GM23338 (cell line): ENCODE results near the gene SLC30A3. TPM values are rescaled to one million over a fixed set of nuclear protein-coding genes. Genes with fewer than 3 reads are reported as not detected.

ENCODE experiments used
- ATAC-seq: fragments of 200-7000 bp; cut with Tn5 transposase; 3 replicates; pipeline ENCODE4 v1.9.1; 2020
- DNase-seq: peaks from one replicate; pipeline ENCODE4 v3.0.0-alpha.2; 2015; ENCODE audit warnings: low spot score
- H2AFZ ChIP-seq: fragments of 200-600 bp; sonication (generic); 2 replicates; pipeline ENCODE4 v1.8.0; 2016; ENCODE audit warnings: antibody characterized with exemption, mild to moderate bottlenecking, moderate library complexity
- H3F3A ChIP-seq: fragments of 200-600 bp; sonication (generic); replicated peaks from 2 replicates; pipeline ENCODE4 v1.8.0; 2017; ENCODE audit warnings: antibody characterized with exemption, mixed run types, low read depth
- H3K27ac ChIP-seq: fragments of 200-600 bp; sonication (generic); 2 replicates; pipeline ENCODE4 v1.6.1; 2016; ENCODE audit warnings: low read depth
- H3K27me3 ChIP-seq: fragments of 200-600 bp; sonication (generic); 2 replicates; pipeline ENCODE4 v1.8.0; 2016; ENCODE audit warnings: mild to moderate bottlenecking, mixed run types, moderate library complexity; ENCODE audit not compliant: insufficient read depth
- H3K36me3 ChIP-seq: fragments of 200-600 bp; sonication (generic); 2 replicates; pipeline ENCODE4 v1.8.0; 2016; ENCODE audit warnings: mild to moderate bottlenecking; ENCODE audit not compliant: insufficient read depth
- H3K4me1 ChIP-seq: fragments of 200-600 bp; sonication (generic); 2 replicates; pipeline ENCODE4 v1.8.0; 2016; ENCODE audit warnings: mild to moderate bottlenecking, moderate library complexity; ENCODE audit not compliant: insufficient read depth
- H3K4me2 ChIP-seq: fragments of 200-600 bp; sonication (generic); 2 replicates; pipeline ENCODE4 v1.7.1; 2017; ENCODE audit warnings: mixed run types
- H3K4me3 ChIP-seq: fragments of 200-600 bp; sonication (generic); 2 replicates; pipeline ENCODE4 v1.6.1; 2016; ENCODE audit warnings: mixed run types
- H3K79me2 ChIP-seq: fragments of 200-600 bp; sonication (generic); replicated peaks from 2 replicates; pipeline ENCODE4 v1.8.0; 2017; ENCODE audit warnings: mild to moderate bottlenecking; ENCODE audit not compliant: insufficient read depth
- H3K9me2 ChIP-seq: fragments of 200-600 bp; sonication (generic); 2 replicates; pipeline ENCODE4 v1.8.0; 2017; ENCODE audit not compliant: insufficient read depth
- H4K20me1 ChIP-seq: fragments of 200-600 bp; sonication (generic); replicated peaks from 2 replicates; pipeline ENCODE4 v1.8.0; 2017; ENCODE audit warnings: mild to moderate bottlenecking; ENCODE audit not compliant: insufficient read depth
- H3K27ac Mint-ChIP-seq: 2 replicates; pipeline ENCODE4 v1.8.0; 2020; ENCODE audit warnings: inconsistent platforms, mild to moderate bottlenecking, moderate library complexity, mixed read lengths
- H3K27me3 Mint-ChIP-seq: 3 replicates; pipeline ENCODE4 v1.8.0; 2022; ENCODE audit warnings: low read depth, mild to moderate bottlenecking, moderate library complexity, mixed read lengths, inconsistent platforms; ENCODE audit not compliant: insufficient read depth, poor library complexity
- H3K36me3 Mint-ChIP-seq: 3 replicates; pipeline ENCODE4 v1.8.0; 2021; ENCODE audit warnings: low read depth, mild to moderate bottlenecking, inconsistent platforms, moderate library complexity, mixed read lengths
- H3K4me1 Mint-ChIP-seq: 3 replicates; pipeline ENCODE4 v1.8.0; 2020; ENCODE audit warnings: mild to moderate bottlenecking, inconsistent platforms, mixed read lengths
- H3K4me3 Mint-ChIP-seq: 3 replicates; pipeline ENCODE4 v1.8.0; 2021; ENCODE audit warnings: moderate library complexity, mild to moderate bottlenecking, inconsistent platforms, mixed read lengths
- H3K9me3 Mint-ChIP-seq: 3 replicates; pipeline ENCODE4 v1.8.0; 2020; ENCODE audit warnings: moderate library complexity, mild to moderate bottlenecking, inconsistent platforms, mixed read lengths
- EZH2 ChIP-seq: fragments of 200-600 bp; sonication (generic); IDR thresholded peaks from one replicate; pipeline ENCODE4 v1.8.0; 2017; ENCODE audit warnings: antibody characterized with exemption, mild to moderate bottlenecking, low read depth; ENCODE audit not compliant: unreplicated experiment
- EZH2phosphoT487 ChIP-seq: fragments of 200-600 bp; sonication (generic); IDR thresholded peaks from one replicate; pipeline ENCODE4 v1.8.1; 2018; ENCODE audit warnings: antibody characterized with exemption; ENCODE audit not compliant: unreplicated experiment
- JUNB ChIP-seq: IDR thresholded peaks from one replicate; pipeline ENCODE4 v1.6.1; 2016; ENCODE audit warnings: antibody characterized with exemption; ENCODE audit not compliant: unreplicated experiment
- POLR2AphosphoS5 ChIP-seq: IDR thresholded peaks from 2 replicates; pipeline ENCODE4 v1.6.1; 2016; ENCODE audit warnings: antibody characterized with exemption, low read depth
- STAT1 ChIP-seq: IDR thresholded peaks from one replicate; pipeline ENCODE4 v1.6.1; 2016; ENCODE audit warnings: antibody characterized with exemption; ENCODE audit not compliant: unreplicated experiment
- ZNF114 ChIP-seq: fragments of 250-450 bp; sonication (Bioruptor Pico); IDR thresholded peaks from 2 replicates; pipeline ENCODE4 v1.5.0; 2020; ENCODE audit warnings: mild to moderate bottlenecking, moderate library complexity
- polyA plus RNA-seq: library from polyadenylated mRNA; unstranded; fragments of >200 nt; fragmentation: Nextera tagmentation; extraction: Ambion mirVana; gene quantifications from 2 replicates; pipeline ENCODE4 v1.2.1, GENCODE V29; 2016
- total RNA-seq: library from RNA; depleted of rRNA; stranded (reverse); fragments of >200 nt; shearing (Covaris generic); gene quantifications from 2 replicates; pipeline ENCODE4 v1.2.3, GENCODE V29; 2014
- TF ChIP-seq, protein P1 (sequence below): IDR thresholded peaks from one replicate; pipeline ENCODE4 v1.6.1; 2018; ENCODE audit warnings: antibody characterized with exemption; ENCODE audit not compliant: unreplicated experiment
- TF ChIP-seq, protein P2 (sequence below): fragments of 250-450 bp; sonication (Bioruptor Pico); IDR thresholded peaks from 2 replicates; pipeline ENCODE4 v1.5.0; 2020; ENCODE audit warnings: mild to moderate bottlenecking, moderate library complexity
- TF ChIP-seq, protein P3 (sequence below), 2 experiments: fragments of 200-600 bp in 1 of 2; sonication (generic) in 1 of 2; conservative IDR thresholded peaks; 2 replicates each; pipeline versions ENCODE4 v1.5.1 to v1.6.1; 2016 to 2017; ENCODE audit warnings: antibody characterized with exemption in 2 of 2, low read depth in 2 of 2, mild to moderate bottlenecking in 2 of 2, moderate library complexity in 1 of 2
- TF ChIP-seq, protein P4 (sequence below): IDR thresholded peaks from 2 replicates; pipeline ENCODE4 v1.6.1; 2016; ENCODE audit warnings: antibody characterized with exemption

Gene SLC30A3
- total and polyA plus RNA-seq, 2 experiments from 2014 or later: 4.1 to 8.3 TPM

DNA sequence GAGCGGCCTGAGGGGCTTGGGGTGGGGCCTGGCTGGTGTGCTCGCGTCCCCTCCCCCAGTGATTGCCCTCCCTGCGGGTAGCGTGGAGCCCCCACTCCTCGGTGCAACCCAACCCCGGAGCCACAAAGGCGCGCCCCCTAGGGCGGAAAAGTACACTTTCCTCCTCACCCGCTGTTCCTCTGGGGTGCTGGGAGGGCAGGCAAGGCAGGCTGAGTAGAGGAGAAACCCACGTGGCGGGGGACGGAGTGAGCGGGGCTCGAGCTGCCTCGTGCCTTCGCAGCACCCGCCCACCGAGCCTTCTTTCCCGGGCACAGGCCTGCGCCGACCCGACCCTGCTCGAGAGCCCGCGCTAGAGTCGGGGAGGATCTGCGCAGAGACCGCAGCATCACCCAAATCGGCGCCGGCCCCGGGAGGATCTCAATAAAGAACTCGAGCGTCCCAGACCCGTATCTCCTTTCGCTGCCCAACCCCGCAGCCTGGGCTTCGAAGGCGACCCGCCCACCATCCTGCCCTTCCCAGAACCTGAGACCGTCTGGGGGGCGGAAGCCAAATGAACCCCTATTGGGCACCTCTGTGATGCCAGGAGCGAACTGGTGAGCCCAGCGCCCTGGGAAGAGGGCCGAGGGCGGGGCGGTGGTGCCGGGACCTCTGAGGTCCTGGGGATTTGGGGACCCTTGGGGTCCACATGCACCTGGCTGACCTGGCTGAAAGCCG, 43.9 kb upstream of the SLC30A3 start:
- H3K4me2 ChIP-seq: peak overlapping the region; percentile 84
- no peak for TF ChIP-seq JUNB
- no peak for TF ChIP-seq STAT1
- TF ChIP-seq, protein P1, sequence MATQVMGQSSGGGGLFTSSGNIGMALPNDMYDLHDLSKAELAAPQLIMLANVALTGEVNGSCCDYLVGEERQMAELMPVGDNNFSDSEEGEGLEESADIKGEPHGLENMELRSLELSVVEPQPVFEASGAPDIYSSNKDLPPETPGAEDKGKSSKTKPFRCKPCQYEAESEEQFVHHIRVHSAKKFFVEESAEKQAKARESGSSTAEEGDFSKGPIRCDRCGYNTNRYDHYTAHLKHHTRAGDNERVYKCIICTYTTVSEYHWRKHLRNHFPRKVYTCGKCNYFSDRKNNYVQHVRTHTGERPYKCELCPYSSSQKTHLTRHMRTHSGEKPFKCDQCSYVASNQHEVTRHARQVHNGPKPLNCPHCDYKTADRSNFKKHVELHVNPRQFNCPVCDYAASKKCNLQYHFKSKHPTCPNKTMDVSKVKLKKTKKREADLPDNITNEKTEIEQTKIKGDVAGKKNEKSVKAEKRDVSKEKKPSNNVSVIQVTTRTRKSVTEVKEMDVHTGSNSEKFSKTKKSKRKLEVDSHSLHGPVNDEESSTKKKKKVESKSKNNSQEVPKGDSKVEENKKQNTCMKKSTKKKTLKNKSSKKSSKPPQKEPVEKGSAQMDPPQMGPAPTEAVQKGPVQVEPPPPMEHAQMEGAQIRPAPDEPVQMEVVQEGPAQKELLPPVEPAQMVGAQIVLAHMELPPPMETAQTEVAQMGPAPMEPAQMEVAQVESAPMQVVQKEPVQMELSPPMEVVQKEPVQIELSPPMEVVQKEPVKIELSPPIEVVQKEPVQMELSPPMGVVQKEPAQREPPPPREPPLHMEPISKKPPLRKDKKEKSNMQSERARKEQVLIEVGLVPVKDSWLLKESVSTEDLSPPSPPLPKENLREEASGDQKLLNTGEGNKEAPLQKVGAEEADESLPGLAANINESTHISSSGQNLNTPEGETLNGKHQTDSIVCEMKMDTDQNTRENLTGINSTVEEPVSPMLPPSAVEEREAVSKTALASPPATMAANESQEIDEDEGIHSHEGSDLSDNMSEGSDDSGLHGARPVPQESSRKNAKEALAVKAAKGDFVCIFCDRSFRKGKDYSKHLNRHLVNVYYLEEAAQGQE: no peak
- TF ChIP-seq, protein P2, sequence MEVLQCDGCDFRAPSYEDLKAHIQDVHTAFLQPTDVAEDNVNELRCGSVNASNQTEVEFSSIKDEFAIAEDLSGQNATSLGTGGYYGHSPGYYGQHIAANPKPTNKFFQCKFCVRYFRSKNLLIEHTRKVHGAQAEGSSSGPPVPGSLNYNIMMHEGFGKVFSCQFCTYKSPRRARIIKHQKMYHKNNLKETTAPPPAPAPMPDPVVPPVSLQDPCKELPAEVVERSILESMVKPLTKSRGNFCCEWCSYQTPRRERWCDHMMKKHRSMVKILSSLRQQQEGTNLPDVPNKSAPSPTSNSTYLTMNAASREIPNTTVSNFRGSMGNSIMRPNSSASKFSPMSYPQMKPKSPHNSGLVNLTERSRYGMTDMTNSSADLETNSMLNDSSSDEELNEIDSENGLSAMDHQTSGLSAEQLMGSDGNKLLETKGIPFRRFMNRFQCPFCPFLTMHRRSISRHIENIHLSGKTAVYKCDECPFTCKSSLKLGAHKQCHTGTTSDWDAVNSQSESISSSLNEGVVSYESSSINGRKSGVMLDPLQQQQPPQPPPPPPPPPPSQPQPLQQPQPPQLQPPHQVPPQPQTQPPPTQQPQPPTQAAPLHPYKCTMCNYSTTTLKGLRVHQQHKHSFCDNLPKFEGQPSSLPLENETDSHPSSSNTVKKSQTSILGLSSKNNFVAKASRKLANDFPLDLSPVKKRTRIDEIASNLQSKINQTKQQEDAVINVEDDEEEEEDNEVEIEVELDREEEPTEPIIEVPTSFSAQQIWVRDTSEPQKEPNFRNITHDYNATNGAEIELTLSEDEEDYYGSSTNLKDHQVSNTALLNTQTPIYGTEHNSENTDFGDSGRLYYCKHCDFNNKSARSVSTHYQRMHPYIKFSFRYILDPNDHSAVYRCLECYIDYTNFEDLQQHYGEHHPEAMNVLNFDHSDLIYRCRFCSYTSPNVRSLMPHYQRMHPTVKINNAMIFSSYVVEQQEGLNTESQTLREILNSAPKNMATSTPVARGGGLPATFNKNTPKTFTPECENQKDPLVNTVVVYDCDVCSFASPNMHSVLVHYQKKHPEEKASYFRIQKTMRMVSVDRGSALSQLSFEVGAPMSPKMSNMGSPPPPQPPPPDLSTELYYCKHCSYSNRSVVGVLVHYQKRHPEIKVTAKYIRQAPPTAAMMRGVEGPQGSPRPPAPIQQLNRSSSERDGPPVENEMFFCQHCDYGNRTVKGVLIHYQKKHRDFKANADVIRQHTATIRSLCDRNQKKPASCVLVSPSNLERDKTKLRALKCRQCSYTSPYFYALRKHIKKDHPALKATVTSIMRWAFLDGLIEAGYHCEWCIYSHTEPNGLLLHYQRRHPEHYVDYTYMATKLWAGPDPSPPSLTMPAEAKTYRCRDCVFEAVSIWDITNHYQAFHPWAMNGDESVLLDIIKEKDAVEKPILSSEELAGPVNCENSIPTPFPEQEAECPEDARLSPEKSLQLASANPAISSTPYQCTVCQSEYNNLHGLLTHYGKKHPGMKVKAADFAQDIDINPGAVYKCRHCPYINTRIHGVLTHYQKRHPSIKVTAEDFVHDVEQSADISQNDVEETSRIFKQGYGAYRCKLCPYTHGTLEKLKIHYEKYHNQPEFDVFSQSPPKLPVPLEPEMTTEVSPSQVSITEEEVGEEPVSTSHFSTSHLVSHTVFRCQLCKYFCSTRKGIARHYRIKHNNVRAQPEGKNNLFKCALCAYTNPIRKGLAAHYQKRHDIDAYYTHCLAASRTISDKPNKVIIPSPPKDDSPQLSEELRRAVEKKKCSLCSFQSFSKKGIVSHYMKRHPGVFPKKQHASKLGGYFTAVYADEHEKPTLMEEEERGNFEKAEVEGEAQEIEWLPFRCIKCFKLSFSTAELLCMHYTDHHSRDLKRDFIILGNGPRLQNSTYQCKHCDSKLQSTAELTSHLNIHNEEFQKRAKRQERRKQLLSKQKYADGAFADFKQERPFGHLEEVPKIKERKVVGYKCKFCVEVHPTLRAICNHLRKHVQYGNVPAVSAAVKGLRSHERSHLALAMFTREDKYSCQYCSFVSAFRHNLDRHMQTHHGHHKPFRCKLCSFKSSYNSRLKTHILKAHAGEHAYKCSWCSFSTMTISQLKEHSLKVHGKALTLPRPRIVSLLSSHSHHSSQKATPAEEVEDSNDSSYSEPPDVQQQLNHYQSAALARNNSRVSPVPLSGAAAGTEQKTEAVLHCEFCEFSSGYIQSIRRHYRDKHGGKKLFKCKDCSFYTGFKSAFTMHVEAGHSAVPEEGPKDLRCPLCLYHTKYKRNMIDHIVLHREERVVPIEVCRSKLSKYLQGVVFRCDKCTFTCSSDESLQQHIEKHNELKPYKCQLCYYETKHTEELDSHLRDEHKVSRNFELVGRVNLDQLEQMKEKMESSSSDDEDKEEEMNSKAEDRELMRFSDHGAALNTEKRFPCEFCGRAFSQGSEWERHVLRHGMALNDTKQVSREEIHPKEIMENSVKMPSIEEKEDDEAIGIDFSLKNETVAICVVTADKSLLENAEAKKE (CRISPR knock-in tag): no peak
- peak; percentile 40 for TF ChIP-seq EZH2
- TF ChIP-seq, protein P3, sequence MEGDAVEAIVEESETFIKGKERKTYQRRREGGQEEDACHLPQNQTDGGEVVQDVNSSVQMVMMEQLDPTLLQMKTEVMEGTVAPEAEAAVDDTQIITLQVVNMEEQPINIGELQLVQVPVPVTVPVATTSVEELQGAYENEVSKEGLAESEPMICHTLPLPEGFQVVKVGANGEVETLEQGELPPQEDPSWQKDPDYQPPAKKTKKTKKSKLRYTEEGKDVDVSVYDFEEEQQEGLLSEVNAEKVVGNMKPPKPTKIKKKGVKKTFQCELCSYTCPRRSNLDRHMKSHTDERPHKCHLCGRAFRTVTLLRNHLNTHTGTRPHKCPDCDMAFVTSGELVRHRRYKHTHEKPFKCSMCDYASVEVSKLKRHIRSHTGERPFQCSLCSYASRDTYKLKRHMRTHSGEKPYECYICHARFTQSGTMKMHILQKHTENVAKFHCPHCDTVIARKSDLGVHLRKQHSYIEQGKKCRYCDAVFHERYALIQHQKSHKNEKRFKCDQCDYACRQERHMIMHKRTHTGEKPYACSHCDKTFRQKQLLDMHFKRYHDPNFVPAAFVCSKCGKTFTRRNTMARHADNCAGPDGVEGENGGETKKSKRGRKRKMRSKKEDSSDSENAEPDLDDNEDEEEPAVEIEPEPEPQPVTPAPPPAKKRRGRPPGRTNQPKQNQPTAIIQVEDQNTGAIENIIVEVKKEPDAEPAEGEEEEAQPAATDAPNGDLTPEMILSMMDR (conservative IDR thresholded peaks at IDR 0.05; ENCODE audit: low read depth in 2 of 2): peak; percentile 25 to 32; a peak in 3 of 4 replicates
- no peak for TF ChIP-seq ZNF114 (CRISPR knock-in tag)
- TF ChIP-seq EZH2phosphoT487: peak; percentile 47
- TF ChIP-seq, protein P4, sequence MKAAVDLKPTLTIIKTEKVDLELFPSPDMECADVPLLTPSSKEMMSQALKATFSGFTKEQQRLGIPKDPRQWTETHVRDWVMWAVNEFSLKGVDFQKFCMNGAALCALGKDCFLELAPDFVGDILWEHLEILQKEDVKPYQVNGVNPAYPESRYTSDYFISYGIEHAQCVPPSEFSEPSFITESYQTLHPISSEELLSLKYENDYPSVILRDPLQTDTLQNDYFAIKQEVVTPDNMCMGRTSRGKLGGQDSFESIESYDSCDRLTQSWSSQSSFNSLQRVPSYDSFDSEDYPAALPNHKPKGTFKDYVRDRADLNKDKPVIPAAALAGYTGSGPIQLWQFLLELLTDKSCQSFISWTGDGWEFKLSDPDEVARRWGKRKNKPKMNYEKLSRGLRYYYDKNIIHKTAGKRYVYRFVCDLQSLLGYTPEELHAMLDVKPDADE: no peak
- no peak for TF ChIP-seq POLR2AphosphoS5
- peaks cover 10% of the 10 kb centered on the region; the same call in 1 of the 2 replicates for H3F3A ChIP-seq
- peaks cover 57% of the 10 kb centered on the region for H3K27me3 ChIP-seq
- peaks cover 4% of the 10 kb centered on the region; the same call in 1 of the 2 replicates for H4K20me1 ChIP-seq
- no peak overlapping the region for H3K27ac ChIP-seq
- peak overlapping the region; percentile 60 for H3K4me3 Mint-ChIP-seq
- peaks cover 54% of the 10 kb centered on the region for H3K27me3 Mint-ChIP-seq
- H3K4me1 ChIP-seq: peaks cover 9% of the 10 kb centered on the region
- H3K4me1 Mint-ChIP-seq: peaks cover 6% of the 10 kb centered on the region
- 0 out of 3 replicates have a peak, but pooled peaks cover 5% of the 10 kb centered on the region for H3K36me3 Mint-ChIP-seq
- no peaks in the 10 kb centered on the region for H3K79me2 ChIP-seq
- peak overlapping the region; percentile 94 for H2AFZ ChIP-seq
- H3K36me3 ChIP-seq: no peaks in the 10 kb centered on the region
- peak; percentile 76 for DNase-seq
- H3K9me2 ChIP-seq: no peaks in the 10 kb centered on the region
- peak overlapping the region; percentile 55 for H3K4me3 ChIP-seq
- ATAC-seq: peak; percentile 39
- H3K9me3 Mint-ChIP-seq: no peaks in the 10 kb centered on the region
- H3K27ac Mint-ChIP-seq: no peak overlapping the region
